GM06990 (cell line): ENCODE data around the gene CDC42EP1.
"Not testable (repeated sequence)": the region's sequence is repeated elsewhere in the genome, so short reads cannot be mapped to it uniquely, and the experiment has no call there.

Experiments used
- DNase-seq: peaks from one replicate; pipeline ENCODE4 v3.0.0-alpha.2; 2011; ENCODE audit not compliant: insufficient read length; ENCODE audit errors: extremely low read depth
- H3K27me3 ChIP-seq: replicated peaks from 2 replicates; pipeline ENCODE4 v1.6.0; 2011; ENCODE audit warnings: low read length; ENCODE audit not compliant: control insufficient read depth, insufficient read depth
- H3K36me3 ChIP-seq: 2 replicates; pipeline ENCODE4 v1.5.1; 2011; ENCODE audit warnings: low read length; ENCODE audit not compliant: control insufficient read depth, insufficient read depth
- H3K4me3 ChIP-seq: replicated peaks from 2 replicates; pipeline ENCODE4 v1.5.1; 2011; ENCODE audit warnings: low read depth, mild to moderate bottlenecking, control low read depth, low read length
- TF ChIP-seq, protein P1 (sequence below): IDR thresholded peaks from 2 replicates; pipeline ENCODE4 v1.5.1; 2011; ENCODE audit warnings: low read length, control low read depth, mild to moderate bottlenecking, inconsistent platforms; ENCODE audit not compliant: insufficient read depth, poor library complexity, severe bottlenecking

The CDC42EP1 gene

DNA sequence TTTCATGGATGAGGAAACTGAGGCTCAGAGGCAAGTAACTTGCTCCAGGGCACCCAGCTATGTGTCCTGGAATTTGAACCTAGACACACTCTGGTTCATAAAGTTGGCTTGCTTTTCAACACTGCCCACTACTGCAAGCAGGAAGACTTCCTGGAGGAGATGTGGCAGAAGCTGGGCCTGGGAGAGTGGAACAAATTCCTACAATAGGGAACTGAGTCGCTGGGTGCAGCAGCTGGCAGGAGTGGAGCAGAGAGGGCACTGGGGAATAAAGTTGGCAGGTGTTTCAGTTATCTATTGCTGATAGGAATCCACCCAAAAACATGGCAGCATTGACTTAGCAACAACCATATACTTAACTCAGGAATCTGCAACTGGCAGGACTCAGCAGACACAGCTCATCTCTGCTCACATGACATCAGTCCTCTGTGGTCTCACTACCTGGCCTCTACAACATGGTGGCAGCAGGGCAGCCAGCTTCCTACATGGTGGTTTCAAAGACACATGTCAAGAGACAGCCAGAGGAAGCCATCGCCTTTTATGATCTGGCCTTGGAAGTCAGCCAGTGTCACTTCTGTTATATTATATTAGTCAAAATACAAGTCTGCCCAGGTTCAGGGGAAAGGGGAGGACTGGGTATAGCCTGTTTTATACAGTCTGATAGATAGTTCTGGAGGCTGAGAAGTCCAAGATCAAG is 30.5 kb upstream of the CDC42EP1 start:
- no peaks in the 10 kb centered on the region for H3K36me3 ChIP-seq
- TF ChIP-seq, protein P1, sequence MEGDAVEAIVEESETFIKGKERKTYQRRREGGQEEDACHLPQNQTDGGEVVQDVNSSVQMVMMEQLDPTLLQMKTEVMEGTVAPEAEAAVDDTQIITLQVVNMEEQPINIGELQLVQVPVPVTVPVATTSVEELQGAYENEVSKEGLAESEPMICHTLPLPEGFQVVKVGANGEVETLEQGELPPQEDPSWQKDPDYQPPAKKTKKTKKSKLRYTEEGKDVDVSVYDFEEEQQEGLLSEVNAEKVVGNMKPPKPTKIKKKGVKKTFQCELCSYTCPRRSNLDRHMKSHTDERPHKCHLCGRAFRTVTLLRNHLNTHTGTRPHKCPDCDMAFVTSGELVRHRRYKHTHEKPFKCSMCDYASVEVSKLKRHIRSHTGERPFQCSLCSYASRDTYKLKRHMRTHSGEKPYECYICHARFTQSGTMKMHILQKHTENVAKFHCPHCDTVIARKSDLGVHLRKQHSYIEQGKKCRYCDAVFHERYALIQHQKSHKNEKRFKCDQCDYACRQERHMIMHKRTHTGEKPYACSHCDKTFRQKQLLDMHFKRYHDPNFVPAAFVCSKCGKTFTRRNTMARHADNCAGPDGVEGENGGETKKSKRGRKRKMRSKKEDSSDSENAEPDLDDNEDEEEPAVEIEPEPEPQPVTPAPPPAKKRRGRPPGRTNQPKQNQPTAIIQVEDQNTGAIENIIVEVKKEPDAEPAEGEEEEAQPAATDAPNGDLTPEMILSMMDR: no peak
- no peak overlapping the region for H3K4me3 ChIP-seq
- no peaks in the 10 kb centered on the region; the same call in 1 of the 2 replicates for H3K27me3 ChIP-seq
- DNase-seq: no peak

DNA sequence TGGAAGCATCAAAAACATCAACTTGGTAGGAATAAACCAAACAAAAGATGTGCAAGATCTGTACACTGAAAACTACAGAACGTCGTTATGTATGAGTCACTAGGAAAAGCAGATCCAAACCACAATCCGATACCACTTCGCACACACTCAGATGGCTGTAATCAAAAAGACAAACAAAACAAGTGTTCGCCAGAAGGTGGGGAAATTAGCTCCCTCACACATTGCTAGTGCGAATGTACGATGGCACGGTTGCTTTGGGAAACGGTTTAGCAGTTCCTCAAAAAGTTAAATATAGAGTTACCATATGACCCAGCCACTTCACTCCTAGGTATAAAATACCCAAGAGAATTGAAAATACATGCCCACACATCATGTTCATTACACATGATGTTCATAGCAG is 26.3 kb upstream of the CDC42EP1 start:
- TF ChIP-seq, protein P1: no peak
- DNase-seq: no peak
- Histone ChIP-seq H3K36me3 (no peaks in the 10 kb centered on the region), H3K4me3 (no peak overlapping the region), H3K27me3 (no peaks in the 10 kb centered on the region)

DNA sequence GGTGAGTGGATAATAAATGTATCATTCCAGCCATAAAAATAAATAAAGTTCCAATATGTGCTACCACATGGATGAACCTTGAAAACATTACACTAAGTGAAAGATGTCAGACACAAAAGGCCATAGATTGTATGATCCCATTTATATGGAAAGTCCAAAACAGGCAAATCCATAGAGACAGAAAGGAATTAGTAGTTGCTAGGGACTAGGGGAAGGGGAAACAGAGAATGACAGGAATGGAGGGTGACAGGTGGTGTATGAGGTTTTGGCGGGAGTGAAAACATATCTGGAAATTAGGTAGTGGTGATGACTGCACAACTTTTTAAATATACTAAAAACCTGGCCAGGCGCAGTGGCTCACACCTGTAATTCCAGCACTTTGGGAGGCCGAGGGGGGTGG is 25.8 kb upstream of the CDC42EP1 start:
- Histone ChIP-seq H3K36me3 (no peaks in the 10 kb centered on the region), H3K4me3 (no peak overlapping the region), H3K27me3 (no peaks in the 10 kb centered on the region)
- no peak for DNase-seq
- TF ChIP-seq, protein P1: no peak

DNA sequence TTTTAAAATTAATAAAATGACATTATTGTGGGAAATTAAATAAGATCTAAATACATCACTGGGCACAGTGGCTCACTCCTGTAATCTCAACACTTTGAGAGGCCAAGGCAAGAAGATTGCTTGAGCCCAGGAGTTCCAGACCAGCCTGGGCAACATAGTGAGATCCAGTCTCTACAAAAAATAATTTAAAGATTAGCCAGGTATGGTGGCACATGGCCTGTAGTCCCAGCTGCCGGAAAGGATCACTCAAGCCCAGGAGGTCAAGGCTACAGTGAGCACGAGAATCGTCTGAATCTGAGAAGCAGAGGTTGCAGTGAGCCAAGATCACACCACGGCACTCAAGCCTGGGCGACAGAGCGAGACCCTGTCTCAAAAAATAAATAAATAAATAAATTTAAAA is 25.1 kb upstream of the CDC42EP1 start:
- DNase-seq: no peak
- H3K27me3 ChIP-seq: no peaks in the 10 kb centered on the region
- H3K4me3 ChIP-seq: no peak overlapping the region
- TF ChIP-seq, protein P1: no peak
- H3K36me3 ChIP-seq: no peaks in the 10 kb centered on the region

DNA sequence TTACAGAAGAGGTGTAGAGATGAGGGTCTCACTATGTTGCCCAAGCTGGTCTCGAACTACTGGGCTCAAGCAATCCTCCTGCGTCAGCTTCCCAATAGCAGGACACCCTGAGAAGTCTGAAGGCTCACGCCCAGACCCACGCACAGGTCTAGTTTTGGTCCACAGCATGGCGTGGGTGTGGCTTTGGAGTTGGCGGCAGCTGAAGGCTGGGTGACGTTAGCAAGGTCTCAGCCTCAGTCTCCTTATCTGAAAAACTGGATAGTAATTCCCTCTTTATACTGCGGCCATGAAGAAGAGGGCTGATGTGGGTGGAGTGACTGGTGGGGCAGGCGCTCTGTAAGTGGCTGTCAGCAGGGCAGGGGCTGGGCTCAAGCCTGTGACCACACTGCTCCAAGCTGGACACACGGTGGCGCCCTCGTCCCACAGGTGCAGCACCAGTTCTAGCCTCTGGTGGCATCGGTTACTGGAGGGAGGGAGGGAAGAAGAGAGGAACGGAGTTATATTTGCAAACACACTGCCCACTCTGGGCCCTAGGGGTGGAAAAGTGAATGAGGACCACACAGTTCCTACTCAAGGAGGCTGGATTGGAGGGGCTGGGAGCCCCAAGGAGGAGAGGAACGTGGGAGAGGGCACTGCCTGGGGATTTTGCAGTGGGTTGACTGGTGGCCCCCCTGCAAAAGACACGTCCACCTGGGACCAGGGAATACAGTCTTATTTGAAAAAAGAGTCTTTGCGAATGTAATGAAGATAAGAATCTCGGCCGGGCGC is 21.5 kb upstream of the CDC42EP1 start:
- H3K36me3 ChIP-seq: no peaks in the 10 kb centered on the region
- DNase-seq: peak; percentile 76
- no peaks in the 10 kb centered on the region for H3K27me3 ChIP-seq
- H3K4me3 ChIP-seq: no peak overlapping the region
- TF ChIP-seq, protein P1: peak; percentile 92

DNA sequence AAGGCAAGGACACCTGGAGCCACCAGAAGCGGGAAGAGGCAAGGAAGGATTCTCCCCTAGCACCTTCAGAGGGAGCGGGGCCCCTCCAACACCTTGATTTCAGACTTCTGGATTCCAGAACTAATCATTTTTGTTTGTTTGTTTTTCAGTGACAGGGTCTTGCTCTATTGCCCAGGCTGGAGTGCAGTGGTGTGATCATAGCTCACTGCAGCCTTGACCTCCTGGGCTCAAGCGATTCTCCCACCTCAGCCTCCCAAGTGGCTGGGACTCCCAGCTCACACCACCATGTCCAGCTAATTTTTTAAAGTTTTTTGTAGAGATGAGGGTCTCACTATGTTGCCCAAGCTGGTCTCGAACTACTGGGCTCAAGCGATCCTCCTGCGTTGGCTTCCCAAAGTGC is 20.5 kb upstream of the CDC42EP1 start:
- not testable (repeated sequence) for H3K36me3 ChIP-seq, H3K27me3 ChIP-seq, H3K4me3 ChIP-seq, DNase-seq

DNA sequence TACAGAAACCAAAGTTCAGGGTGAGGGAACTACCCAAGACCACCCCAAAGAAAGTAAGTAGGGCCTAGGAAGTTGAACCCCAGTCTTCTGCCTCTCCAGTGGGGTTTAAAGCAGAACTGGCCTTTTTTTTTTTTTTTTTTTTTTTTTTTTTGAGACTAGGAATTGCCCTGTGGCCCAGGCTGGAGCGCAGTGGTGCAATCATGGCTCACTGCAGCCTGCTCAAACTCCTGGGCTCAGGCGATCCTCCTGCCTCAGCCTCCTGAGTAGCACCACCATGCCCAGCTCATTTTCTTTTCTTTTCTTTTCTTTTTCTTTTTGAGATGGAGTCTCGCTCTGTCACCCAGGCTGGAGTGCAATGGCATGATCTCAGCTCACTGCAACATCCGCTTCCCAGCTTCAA is 17.9 kb upstream of the CDC42EP1 start:
- not testable (repeated sequence) for DNase-seq, H3K27me3 ChIP-seq, H3K4me3 ChIP-seq, H3K36me3 ChIP-seq
